ENCODE results near the gene PUM2.
"Not testable (repeated sequence)": the region's sequence is repeated elsewhere in the genome, so short reads cannot be mapped to it uniquely, and the experiment has no call there.

PUM2 gene

DNA sequence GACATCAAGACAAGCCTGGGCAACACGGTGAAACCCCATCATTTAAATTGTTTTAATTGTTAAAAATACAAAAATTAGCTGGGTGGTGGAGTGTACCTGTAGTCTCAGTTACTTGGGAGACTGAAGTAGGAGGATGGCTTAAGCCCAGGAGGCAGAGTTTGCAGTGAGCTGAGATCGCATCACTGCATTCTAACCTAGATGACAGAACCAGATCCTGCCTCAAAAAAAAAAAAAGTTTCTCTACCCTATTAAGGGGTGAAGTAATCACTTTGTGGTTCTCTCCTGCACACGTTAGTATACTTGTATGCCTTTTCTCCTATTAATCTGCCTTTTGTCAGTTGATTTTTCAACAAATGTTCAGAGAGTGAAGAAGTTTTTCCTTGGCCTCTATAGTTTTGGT lies 18.1 kb upstream of the PUM2 start:
- DNase-seq (ENCODE audit: low read depth), result no peak

- DNase-seq (ENCODE audit: low read depth), result not testable (repeated sequence)
These were observed 17.3 kb upstream of the PUM2 start for GRCh38 chr2:20367929-20368328.

GRCh38 chr2:20366672-20367116 lies 16.1 kb upstream of the PUM2 start:
- no peak for DNase-seq (ENCODE audit: low read depth)

DNA sequence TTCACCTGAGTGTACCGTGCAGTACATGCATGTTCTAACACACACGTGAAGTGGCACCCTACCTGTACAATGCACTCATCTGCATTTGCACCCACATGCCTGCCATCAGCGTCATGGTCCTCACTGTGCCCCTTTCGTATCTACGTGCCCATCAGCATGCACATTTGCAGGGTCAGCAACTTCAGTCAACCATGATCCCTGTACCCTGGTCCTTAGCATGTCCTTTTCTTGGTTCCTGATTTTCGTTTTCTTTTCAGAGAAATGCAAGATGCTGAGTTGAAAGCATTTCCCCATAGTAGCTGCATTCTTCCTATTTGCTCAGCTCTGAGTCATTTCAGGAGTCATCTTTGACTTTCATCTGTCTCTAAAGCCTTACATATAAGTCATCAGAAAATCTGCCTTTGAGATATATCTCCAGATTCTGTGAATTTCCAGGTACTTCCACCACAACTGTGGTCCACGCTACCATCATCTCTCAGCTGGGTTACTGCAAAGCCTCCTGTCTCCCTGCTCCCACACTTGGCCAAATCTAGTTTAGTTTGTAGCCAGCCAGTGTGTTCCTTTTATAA lies 14.7 kb upstream of the PUM2 start:
- no peak for DNase-seq (ENCODE audit: low read depth)

DNA sequence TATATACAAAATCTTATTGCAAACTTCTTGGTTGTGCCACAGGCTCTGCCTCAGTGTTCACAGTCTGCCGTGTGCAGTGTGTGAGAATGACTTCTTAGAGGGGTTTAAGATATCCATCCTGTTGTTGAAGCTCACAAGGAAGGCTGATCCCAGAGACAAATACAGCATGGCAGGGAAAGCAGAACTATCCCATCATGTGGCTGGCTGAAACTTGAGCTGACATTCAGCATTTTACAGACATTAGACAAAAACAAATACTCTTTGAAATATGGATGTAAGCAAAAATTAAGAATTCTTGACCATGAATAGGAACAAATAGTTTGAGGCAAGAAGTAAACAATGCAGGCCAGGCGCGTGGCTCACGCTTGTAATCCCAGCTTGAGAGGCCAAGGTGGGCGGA lies 12.9 kb upstream of the PUM2 start:
- no peak for DNase-seq (ENCODE audit: low read depth)

GRCh38 chr2:20362701-20363435 lies 12.2 kb upstream of the PUM2 start:
- no peak for DNase-seq (ENCODE audit: low read depth)

GRCh38 chr2:20361893-20362292 lies 11.2 kb upstream of the PUM2 start:
- DNase-seq (ENCODE audit: low read depth), result no peak

DNA sequence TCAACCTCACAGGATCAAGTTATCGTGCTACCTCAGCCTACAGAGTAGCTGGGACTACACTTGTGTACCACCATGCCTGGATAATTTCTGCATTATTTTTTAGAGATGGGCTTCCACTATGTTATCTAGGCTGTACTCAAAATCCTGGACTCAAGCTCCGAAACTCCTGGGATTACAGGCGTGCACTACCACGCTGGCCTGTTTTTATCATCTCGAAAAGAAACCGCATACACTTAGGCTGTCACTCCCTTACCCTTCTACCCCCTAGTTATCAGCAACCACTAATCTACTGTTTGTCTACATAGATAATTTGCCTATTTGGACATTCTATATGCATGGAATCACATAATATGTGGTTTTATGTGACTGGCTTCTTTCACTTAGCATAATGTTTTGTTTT lies 8.5 kb upstream of the PUM2 start:
- DNase-seq (ENCODE audit: low read depth), result no peak

DNA sequence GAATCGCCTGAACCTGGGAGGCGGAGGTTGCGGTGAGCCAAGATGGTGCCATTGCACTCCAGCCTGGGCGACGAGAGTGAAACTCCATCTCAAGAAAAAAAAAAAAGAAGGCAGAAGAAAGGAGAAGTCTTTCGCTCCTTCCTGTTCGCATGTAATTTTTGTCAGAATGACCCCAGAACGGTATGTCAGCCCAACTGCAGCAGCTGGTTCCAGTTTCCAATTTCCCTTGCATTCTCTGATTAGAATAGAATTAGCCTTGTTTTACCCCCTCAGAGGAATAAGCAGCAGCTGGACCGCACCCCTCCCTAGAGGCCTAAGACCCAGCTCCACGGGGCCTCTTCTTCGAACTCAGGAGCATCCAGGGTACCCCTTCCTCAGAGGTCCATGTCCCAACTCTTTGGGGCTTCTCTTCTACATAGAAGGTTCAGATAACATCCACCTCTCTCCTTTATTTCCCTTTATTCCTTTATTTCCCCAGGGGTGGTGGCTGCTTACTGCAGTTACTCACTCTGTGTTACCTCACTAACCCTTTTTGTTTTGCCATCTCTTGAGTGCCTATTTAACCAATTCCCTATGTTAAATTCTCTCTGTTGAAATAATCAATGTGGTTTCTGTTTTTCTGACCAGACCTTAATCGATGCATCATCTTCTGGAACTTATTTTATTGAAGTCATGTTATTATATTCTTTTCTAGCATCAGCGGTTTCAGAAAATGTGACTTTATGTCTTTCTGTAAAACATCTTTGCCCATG lies 7.2 kb upstream of the PUM2 start:
- DNase-seq (ENCODE audit: low read depth), result no peak

- DNase-seq (ENCODE audit: low read depth), result no peak
These were observed 5.4 kb upstream of the PUM2 start for GRCh38 chr2:20356042-20356441.

DNA sequence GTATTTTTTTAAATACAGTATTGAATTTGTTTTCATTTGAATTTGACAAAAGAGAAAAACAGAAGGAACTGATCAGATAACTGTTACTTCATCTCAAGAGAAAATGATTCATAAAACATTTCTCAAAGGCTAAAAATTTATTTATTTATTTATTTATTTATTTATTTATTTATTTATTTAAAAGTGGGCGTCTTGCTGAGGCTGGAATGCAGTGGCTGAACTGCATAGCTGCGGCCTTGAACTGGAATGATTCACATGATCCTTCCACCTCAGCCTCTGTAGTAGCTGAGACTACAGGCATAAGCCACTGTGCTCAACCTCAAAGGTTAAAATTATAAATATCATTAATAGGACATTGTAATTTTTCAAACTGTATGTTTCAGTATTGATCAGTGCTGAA lies 4.5 kb upstream of the PUM2 start:
- DNase-seq (ENCODE audit: low read depth), result no peak

DNA sequence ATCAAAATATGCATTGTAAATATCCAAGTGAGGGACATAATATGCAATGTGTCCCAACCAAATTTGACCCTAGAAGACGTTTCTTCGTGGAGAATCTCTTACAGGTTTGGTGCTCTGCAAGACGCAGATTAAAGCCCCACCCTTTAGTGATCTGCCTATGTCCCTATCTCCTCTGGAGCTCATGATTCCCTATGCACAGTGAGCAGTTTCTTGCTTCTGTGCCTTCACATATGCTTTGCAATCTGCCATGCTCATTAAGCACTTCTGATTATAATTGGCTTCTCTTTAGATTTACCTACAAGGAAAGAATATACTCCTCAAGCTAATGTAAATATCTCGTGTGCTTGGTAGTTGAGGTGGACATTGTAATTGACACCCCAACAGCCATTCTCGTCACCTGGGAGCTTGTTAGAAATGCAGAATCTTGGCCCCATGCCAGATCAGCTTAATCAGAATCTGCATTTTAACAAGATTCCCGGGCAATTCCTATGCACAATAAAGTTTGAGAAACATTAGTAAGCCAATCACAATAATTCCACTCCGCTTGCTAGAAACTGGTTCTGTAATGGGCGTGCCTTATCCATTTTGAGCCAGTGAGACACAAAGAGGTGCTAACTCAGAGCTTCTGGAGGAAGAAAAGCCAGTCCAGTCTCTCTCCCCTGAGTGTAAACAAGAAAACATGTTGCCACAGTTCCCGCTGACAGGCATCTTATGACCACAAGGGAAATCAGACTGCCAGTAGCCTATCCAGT lies 2.8 kb upstream of the PUM2 start:
- DNase-seq (ENCODE audit: low read depth), result no peak

- no peak for DNase-seq (ENCODE audit: low read depth)
These were observed 2.1 kb upstream of the PUM2 start for GRCh38 chr2:20352581-20353216.

GRCh38 chr2:20352230-20352578 lies 1.6 kb upstream of the PUM2 start:
- no peak for DNase-seq (ENCODE audit: low read depth)

DNA sequence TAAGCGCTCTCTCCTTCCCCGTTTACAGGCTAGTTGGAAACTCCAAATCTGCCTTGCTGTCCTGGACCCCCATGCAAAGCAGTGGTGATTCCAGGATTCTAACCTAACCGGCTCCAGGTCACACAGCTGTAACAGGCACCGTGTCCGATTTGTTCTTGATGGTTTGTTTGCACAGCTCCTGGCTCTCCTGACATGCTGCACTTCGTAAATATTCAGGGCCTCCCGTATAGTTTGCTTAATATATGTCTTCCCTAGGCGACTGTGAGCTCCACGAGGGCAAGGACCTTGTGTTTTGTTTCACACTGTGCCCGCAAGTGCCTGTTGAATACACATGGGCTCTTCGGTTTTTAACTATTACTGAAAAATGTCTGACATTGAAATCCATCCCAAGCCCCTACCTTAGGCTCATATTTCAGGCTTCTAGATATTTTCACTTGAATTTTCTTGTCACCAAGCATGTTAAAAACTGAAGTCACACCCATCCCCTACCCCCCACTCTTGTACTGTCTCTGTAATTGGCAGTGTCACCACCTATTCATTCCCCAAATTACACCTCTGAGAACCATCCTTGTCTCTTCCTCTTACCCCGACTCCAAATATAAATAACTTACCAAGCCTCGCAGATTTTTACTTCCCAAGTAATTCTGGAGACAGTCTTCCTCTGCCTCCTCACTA lies 1.0 kb upstream of the PUM2 start:
- DNase-seq (ENCODE audit: low read depth), result no peak

DNA sequence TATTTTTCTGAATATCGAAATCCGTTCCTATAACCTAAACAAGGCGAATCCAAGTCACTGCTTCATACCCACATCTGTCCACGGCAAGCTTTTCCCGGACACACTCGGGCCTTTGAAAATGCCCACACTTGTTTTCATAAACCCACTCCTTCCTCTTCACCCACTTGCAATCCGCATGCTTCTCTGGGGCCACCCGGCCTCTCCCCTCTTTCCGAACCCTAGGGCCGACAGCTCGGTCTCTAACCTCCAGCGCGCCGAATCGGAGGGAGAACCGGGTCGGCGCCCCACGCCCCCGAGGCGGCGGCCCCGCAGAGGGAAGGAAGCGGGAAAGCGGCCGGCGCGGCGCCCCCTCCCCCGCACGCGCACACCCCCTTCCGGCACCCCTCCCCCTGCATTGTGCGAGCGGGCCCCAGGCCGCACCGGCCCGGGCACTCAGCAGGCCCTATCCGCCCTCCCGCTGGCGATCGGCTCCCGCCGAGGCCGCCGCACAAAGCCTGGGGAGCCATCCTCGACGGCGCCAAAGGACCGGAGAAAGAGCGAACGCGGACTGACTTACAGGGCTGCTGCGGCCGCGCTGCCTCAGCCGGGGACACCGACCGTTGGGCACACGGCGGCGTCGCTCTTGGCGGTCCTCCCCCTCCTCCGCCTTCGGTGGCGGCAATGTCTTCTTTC lies 467 bp downstream of the PUM2 start:
- DNase-seq (ENCODE audit: low read depth), result peak; percentile 44

DNA sequence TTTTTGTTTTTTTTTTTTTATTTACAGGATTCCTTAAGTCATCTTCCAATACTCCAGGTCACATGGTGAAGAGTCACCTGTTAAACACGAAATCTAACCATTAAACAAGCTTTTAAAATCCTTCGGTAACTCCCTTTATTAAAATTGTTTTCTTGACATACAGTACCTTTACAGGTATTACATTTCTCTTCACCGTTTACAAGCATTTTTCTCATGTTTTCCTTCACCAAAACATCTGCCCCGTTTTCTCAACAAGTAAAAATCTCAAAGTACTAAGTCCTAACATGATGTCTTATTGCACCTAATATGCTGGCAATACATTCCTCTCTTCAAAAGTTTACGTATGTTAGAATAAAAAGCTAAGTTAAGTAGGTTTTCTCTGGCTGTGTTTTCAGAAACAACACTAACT lies 1.1 kb downstream of the PUM2 start:
- no peak for DNase-seq (ENCODE audit: low read depth)

- DNase-seq (ENCODE audit: low read depth), result no peak
These were observed 2.1 kb downstream of the PUM2 start for GRCh38 chr2:20348542-20348941.

DNA sequence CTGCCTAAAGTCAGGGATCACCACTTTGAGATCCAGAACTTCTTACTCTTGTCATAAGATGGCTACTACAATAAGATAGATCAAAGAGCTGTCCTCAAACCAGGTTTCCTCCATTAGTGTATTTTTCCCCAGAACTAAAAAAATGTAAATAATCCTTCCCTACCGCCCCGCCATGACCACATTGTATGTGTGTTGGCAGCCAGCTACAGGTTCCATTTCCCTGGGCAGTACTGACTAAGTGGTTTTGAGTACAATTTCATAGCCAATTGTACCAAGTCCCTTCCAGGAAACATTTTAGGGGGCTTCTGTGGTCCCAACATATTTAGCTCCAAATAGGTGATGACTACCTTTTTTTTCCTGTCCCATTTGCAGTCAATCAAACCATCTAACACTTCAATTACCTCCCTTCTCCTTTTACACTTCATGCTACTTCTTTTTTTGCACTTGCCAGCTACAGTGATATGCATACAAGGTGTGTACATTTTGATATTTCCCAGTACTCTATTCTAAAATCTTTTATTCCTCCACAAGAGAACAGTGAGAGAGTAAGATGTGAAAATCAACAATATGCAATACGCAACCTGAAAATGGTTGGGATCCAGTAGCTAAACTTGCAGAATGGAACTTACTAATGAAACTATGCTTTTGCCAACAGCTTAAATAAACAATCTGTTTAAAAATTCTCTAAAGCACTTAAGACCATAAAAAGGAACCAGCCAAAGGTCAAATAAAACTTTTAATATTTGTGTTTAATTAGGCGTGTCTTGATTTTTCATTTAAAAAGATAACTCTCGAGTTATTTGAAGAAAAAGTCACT lies 3.9 kb downstream of the PUM2 start:
- no peak for DNase-seq (ENCODE audit: low read depth)

DNA sequence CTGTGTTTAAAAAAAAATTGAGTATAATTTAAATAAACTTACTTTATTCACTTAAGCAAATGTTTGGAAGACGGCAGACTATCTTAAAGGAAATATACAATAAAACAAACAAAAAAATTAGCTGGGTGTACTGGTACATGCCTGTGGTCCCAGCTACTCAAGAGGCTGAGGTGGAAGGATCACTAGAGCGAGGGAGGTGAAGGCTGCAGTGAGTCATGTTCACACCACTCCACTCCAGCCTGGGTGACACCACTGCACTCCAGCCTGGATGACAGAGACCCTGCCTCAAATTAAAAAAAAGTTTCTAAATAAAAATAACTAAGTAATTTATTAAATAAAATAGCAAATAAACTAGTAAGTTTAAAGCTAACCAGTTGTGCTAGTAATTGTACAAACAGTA lies 7.5 kb downstream of the PUM2 start:
- DNase-seq (ENCODE audit: low read depth), result no peak

Data from stimulated activated CD8-positive, alpha-beta memory T cell treated with anti-CD3 and anti-CD28 coated beads, Interleukin-15, amount 100 ng/mL, for 24 hours (primary cell).